Activated gamma-delta T cell (primary cell): Measurements from ENCODE around the gene HOXD11.

ENCODE experiments used
- DNase-seq: peaks from one replicate; lab custom pipeline; 2025; lab: John Stamatoyannopoulos, UW

HOXD11 gene

DNA sequence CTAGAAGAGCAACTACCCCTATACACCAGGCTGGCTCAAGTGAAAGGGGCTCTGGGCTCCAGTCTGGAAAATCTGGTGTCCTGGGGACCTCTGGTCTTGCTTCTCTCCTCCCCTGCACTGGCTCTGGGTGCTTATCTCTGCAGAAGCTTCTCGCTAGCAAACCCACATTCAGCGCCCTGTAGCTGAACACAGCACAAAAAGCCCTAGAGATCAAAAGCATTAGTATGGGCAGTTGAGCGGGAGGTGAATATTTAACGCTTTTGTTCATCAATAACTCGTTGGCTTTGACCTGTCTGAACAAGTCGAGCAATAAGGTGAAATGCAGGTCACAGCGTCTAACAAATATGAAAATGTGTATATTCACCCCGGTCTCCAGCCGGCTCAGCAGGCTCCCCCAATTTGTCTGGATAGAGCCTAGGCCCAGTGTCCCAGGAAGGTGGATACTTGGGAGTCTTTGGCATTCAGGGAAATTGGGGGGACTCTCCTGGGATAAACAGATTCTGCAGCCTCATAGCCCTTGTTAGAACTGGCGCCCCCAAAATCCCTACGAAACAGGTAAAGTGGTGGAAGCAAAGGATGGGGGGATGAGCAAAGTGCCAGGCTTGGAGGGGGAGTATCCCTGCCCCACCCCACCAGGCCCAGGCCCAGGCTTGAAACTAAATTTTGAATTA is 41.8 kb downstream of the HOXD11 start:
- DNase-seq, result no peak

DNA sequence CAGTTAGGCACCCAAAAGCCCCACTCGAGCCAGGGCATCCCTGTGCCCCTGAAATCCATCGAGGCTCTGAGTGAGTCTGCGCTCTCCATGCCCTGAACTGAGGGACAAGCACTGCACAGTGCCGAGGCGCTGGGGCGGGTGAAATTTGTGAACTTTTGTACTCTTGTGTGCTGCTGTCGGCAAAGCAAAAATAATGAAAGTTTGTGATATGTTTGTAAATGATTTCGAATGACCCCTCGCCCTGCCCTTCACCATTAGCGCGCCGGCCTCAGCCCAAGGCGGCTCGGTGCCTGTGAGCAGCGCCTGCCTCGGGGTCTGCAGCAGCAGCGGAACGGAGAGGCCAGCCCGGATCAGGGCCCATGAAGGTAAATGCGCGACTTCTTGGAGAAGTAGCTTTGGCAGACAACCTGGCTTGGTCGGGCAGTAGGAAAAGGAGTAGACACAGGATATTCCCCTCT is 42.4 kb downstream of the HOXD11 start:
- DNase-seq, result no peak

DNA sequence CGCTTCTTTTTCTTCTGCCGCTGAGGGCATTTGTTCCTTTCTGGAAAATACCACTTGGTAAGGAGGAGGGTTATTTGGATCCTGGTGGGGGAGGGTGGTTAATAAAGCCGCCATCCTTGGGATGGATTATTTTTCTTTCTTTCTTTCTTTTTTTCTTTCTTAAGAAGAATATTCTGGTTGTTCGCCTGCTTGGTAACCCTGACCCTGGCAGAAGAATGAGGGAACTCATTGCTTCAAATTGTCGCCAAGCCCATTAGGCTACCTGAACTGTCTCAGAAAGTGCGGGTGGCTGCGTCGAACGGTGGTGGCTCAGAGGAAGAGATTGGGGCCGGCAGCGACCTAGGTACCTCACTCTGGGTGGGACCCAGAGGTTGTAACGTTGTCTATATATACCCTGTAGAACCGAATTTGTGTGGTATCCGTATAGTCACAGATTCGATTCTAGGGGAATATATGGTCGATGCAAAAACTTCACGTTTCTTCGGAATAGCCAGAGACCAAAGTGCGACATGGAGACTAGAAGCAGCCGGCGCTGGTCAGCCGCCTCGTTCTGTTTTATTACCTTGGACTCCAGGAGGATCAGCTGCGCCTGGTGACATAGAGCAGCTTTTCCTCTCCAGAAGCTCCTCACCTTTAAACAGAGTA is 43.0 kb downstream of the HOXD11 start:
- no peak for DNase-seq

DNA sequence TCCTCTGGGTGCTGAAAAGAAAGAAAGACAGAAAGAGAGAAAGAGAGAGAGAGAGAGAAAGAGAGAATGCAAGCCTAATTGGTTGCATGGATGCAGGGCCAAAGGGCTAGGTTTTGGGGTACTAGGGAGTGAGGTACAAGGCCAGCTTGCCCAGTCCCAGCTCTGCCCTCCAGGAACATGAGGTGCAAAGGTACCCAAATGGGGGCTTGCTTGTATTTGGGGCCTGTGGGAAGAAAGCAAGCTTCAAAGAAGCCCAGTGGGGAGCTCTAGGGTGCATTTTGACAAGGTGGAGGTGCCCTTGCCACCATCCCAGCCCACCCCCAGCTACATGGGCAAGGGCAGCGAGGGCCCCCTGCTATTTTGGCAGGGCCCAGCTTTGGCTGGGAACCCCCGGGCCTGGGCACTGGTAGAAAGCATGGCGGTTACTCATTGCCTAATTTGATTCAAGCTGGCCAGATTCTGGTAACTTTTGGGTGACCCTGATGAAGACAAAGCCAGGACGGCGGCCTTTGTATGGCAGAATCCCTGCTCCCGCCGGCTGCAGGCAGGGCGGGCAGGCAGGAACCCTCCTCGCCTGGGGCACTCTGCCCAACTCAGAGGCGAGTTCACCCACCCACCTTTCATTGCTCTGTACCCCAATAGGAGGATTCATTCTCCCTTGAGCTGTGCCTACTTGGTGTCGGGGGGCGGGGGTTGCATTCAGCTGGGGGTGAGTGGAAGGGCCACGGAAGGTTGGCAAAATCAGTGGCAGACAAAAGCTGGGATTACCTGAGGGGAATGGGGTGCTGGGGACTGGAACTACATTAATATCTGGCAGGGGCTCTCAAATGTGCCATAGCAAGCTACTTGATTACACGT is 43.7 kb downstream of the HOXD11 start:
- DNase-seq, result no peak

DNA sequence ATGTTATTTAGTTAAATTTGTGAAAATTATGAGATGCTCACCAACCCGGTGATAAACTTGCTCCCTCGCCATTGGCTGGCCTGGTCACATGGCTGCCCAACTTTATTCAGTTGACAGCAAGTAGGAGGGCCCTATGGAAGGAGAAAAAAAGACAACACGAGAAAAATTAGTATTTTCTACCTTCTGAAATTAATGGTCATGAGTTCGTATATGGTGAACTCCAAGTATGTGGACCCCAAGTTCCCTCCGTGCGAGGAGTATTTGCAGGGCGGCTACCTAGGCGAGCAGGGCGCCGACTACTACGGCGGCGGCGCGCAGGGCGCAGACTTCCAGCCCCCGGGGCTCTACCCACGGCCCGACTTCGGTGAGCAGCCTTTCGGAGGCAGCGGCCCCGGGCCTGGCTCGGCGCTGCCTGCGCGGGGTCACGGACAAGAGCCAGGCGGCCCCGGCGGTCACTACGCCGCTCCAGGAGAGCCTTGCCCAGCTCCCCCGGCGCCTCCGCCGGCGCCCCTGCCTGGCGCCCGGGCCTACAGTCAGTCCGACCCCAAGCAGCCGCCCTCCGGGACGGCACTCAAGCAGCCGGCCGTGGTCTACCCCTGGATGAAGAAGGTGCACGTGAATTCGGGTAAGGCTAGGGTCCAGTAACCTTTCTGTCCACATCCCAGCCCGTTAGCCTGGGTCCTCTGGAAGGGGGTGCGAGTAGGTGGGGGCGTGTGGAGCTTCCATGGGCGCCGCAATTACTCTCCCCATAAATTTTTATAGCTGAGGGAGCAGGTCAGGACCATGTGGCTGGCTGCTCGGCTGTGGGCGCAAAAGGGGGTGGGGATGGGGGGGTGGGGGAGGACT is 44.6 kb downstream of the HOXD11 start, which contains the start of gene HOXD4:
TSS of gene HOXD4 (plus strand) at position 109 of the 846 bp plus-strand sequence. CDS start at position 193, 84 bp downstream.
- no peak for DNase-seq

DNA sequence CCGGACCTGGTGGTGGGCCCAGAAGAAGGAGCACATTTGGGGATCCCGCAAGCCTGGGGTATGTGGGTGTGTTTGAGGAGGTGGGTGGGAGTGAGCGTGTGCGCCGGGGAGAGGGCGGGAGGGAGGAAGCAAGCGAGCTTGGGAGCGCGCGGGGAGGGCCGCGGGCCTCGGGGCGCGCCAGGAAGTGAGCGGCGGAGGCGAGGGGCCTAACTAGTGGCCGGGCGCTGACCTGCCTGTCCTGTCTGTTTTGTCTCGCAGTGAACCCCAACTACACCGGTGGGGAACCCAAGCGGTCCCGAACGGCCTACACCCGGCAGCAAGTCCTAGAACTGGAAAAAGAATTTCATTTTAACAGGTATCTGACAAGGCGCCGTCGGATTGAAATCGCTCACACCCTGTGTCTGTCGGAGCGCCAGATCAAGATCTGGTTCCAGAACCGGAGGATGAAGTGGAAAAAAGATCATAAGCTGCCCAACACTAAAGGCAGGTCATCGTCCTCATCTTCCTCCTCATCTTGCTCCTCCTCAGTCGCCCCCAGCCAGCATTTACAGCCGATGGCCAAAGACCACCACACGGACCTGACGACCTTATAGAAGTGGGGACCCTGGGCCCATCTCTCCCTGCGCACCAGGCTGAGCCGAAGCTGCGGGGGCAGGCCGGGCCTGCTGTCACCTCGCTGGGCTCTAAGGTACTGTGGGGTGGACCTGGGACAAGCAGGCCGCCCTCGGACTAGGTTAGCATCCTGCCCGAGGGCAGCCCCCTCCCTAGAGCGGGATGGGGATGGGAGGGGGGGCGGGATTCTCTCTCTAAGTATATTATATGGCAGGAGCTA is 45.5 kb downstream of the HOXD11 start:
- no peak for DNase-seq

- DNase-seq, result no peak
Observed at GRCh38 chr2:176154576-176155252, 47.6 kb downstream of the HOXD11 start.

- no peak for DNase-seq
Observed at GRCh38 chr2:176155356-176156044, 48.4 kb downstream of the HOXD11 start.

- DNase-seq, result no peak
Observed at GRCh38 chr2:176156301-176156806, 49.3 kb downstream of the HOXD11 start.

GRCh38 chr2:176156807-176157498 is 49.9 kb downstream of the HOXD11 start, which contains the start of gene HOXD3:
Gene HOXD3 (plus strand): TSS chr2:176157307. CDS start chr2:176169115, 11,808 bp downstream.
- no peak for DNase-seq

GRCh38 chr2:176157499-176158185 is 50.6 kb downstream of the HOXD11 start:
- DNase-seq, result no peak

- DNase-seq, result no peak
Observed at GRCh38 chr2:176158186-176158591, 51.1 kb downstream of the HOXD11 start.

- no peak for DNase-seq
Observed at GRCh38 chr2:176158855-176159662, 52.0 kb downstream of the HOXD11 start.
